ENCODE data around the gene KLHDC10.

Gene KLHDC10

GRCh38 chr7:130151591-130152492, 81.5 kb downstream of the KLHDC10 start:
- Histone ChIP-seq H3K36me3 (ENCODE audit: insufficient read depth, low read length) (no peaks in the 10 kb centered on the region), H3K4me3 (ENCODE audit: low read length) (no peak overlapping the region), H3K9me3 (ENCODE audit: insufficient read depth, low read depth, low read length) (peaks cover 4% of the 10 kb centered on the region; the same call in 1 of the 2 replicates), H3K9ac (ENCODE audit: low read depth, low read length) (no peak overlapping the region), H3K27ac (ENCODE audit: low read depth, low read length) (no peak overlapping the region), H3K27me3 (ENCODE audit: insufficient read depth, low read length) (no peaks in the 10 kb centered on the region), H3K4me1 (ENCODE audit: insufficient read depth, low read length) (no peaks in the 10 kb centered on the region)
- whole genome bisulfite sequencing, result 94% methylated on average over 5 of the region's 5 CpGs

GRCh38 chr7:130152493-130153210, 82.3 kb downstream of the KLHDC10 start:
- no peaks in the 10 kb centered on the region; the same call in 1 of the 2 replicates for H3K36me3 ChIP-seq (ENCODE audit: insufficient read depth, low read length)
- WGBS, result 94% methylated on average over 17 of the region's 17 CpGs

DNA sequence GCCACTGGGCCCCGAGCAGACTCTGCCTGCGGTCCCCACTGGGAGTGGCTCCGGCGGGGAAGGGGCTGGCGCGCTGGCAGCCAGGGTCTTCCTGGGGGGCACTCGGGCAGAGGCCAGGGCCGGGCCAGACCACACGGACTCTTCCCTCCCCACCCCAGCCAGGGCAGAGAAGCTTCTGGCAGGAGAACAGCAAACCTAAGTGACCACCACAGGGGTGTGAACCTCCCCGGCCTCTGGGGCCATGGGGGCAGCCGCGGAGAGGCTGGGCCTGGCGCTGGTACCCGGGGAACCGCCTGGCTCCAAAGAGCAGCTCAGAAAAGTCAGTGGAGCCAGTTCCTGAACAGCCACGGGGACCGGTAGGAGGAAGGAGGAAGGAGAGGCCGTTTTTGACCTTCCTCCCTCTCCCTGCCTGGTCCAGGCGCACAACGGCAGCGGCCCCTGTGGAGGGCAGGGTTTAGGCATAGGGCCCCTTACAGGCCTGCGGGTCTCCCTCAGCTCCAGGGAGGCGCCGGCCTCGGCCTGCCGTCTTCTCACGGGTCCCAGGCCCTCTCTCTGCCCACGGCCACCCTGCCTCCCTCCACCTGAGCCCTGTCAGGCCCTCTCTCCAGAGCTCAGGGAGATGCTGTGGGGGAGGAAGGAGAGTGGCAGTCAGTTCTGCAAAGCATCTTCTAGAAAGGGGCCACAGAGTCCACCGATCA, 83.0 kb downstream of the KLHDC10 start:
- no peaks in the 10 kb centered on the region for H3K4me1 ChIP-seq (ENCODE audit: insufficient read depth, low read length)
- H3K9me3 ChIP-seq (ENCODE audit: insufficient read depth, low read depth, low read length), result peaks cover 4% of the 10 kb centered on the region; the same call in 1 of the 2 replicates
- no peaks in the 10 kb centered on the region; the same call in 1 of the 2 replicates for H3K36me3 ChIP-seq (ENCODE audit: insufficient read depth, low read length)
- H3K9ac ChIP-seq (ENCODE audit: low read depth, low read length), result no peak overlapping the region
- H3K27ac ChIP-seq (ENCODE audit: low read depth, low read length), result no peak overlapping the region
- H3K27me3 ChIP-seq (ENCODE audit: insufficient read depth, low read length), result no peaks in the 10 kb centered on the region
- 91% methylated on average over 29 of the region's 29 CpGs for WGBS
- no peak overlapping the region for H3K4me3 ChIP-seq (ENCODE audit: low read length)

More at GRCh38 chr7:130152493-130153210, 82.3 kb downstream of the KLHDC10 start:
- Histone ChIP-seq H3K9me3 (ENCODE audit: insufficient read depth, low read depth, low read length) (peaks cover 4% of the 10 kb centered on the region; the same call in 1 of the 2 replicates), H3K4me1 (ENCODE audit: insufficient read depth, low read length) (no peaks in the 10 kb centered on the region), H3K27ac (ENCODE audit: low read depth, low read length) (no peak overlapping the region), H3K4me3 (ENCODE audit: low read length) (no peak overlapping the region), H3K27me3 (ENCODE audit: insufficient read depth, low read length) (no peaks in the 10 kb centered on the region), H3K9ac (ENCODE audit: low read depth, low read length) (no peak overlapping the region)

- H3K9me3 ChIP-seq (ENCODE audit: insufficient read depth, low read depth, low read length), result peaks cover 4% of the 10 kb centered on the region; the same call in 1 of the 2 replicates
- WGBS, result 91% methylated on average over 6 of the region's 6 CpGs
- H3K27ac ChIP-seq (ENCODE audit: low read depth, low read length), result no peak overlapping the region
- peaks cover 2% of the 10 kb centered on the region; the same call in 1 of the 2 replicates for H3K36me3 ChIP-seq (ENCODE audit: insufficient read depth, low read length)
- H3K27me3 ChIP-seq (ENCODE audit: insufficient read depth, low read length), result no peaks in the 10 kb centered on the region
- no peak overlapping the region for H3K9ac ChIP-seq (ENCODE audit: low read depth, low read length)
- no peak overlapping the region for H3K4me3 ChIP-seq (ENCODE audit: low read length)
- no peaks in the 10 kb centered on the region for H3K4me1 ChIP-seq (ENCODE audit: insufficient read depth, low read length)
These were observed 83.8 kb downstream of the KLHDC10 start for GRCh38 chr7:130154131-130154500.

DNA sequence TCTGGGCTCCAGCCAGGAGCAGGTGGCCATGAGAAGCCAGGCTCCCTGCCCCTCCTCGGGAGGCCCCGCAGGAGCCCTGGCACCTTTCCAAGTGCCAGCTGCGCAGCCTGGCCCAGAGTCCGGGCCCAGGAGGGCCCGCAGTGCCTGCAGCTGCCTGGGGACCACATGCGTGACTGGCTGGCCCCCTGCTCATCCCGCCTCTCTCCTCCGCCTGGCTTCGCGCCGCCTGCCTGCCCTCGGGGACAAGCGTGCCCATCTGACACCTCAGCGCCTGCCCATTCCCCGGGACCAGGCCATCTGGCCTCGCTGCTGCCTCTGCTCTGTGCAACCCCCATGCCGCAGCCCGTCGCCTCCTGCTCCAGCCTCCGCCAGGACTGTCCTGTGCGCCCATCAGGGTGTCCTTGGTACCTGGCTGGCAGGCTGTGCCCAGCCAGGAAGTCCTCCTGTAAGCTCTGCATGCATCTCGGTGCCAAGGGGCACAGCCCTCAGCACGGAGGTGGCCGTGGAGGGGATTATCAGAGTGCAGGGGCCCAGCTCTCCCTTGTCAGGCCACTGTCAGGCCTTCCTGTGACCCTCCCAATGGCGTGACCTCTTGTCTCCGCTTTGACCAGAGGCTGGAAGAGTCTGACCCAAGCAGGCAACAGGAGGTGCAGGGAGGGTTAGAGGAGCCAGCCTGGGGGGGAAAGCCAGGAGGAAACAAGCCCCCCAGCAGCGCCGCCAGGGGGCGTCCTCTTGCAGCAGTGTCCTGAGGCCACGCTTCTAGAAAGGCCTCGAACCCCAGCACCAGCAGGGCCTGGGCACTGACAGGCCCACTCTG, 84.4 kb downstream of the KLHDC10 start:
- H3K36me3 ChIP-seq (ENCODE audit: insufficient read depth, low read length), result peaks cover 7% of the 10 kb centered on the region; the same call in 1 of the 2 replicates
- no peak overlapping the region for H3K9ac ChIP-seq (ENCODE audit: low read depth, low read length)
- 87% methylated on average over 31 of the region's 31 CpGs for WGBS
- no peaks in the 10 kb centered on the region for H3K4me1 ChIP-seq (ENCODE audit: insufficient read depth, low read length)
- no peaks in the 10 kb centered on the region for H3K27me3 ChIP-seq (ENCODE audit: insufficient read depth, low read length)
- H3K4me3 ChIP-seq (ENCODE audit: low read length), result no peak overlapping the region
- no peak overlapping the region for H3K27ac ChIP-seq (ENCODE audit: low read depth, low read length)
- peaks cover 4% of the 10 kb centered on the region; the same call in 1 of the 2 replicates for H3K9me3 ChIP-seq (ENCODE audit: insufficient read depth, low read depth, low read length)

GRCh38 chr7:130156140-130156539, 85.8 kb downstream of the KLHDC10 start:
- Histone ChIP-seq H3K4me3 (ENCODE audit: low read length) (no peak overlapping the region), H3K27ac (ENCODE audit: low read depth, low read length) (no peak overlapping the region), H3K4me1 (ENCODE audit: insufficient read depth, low read length) (no peaks in the 10 kb centered on the region), H3K27me3 (ENCODE audit: insufficient read depth, low read length) (no peaks in the 10 kb centered on the region), H3K9me3 (ENCODE audit: insufficient read depth, low read depth, low read length) (peaks cover 4% of the 10 kb centered on the region; the same call in 1 of the 2 replicates), H3K9ac (ENCODE audit: low read depth, low read length) (no peak overlapping the region), H3K36me3 (ENCODE audit: insufficient read depth, low read length) (peaks cover 17% of the 10 kb centered on the region)
- WGBS, result 96% methylated on average over 6 of the region's 7 CpGs

GRCh38 chr7:130157700-130158099, 87.4 kb downstream of the KLHDC10 start:
- Histone ChIP-seq H3K27me3 (ENCODE audit: insufficient read depth, low read length) (no peaks in the 10 kb centered on the region), H3K27ac (ENCODE audit: low read depth, low read length) (no peak overlapping the region), H3K4me3 (ENCODE audit: low read length) (no peak overlapping the region), H3K36me3 (ENCODE audit: insufficient read depth, low read length) (peaks cover 30% of the 10 kb centered on the region), H3K9me3 (ENCODE audit: insufficient read depth, low read depth, low read length) (peaks cover 4% of the 10 kb centered on the region; the same call in 1 of the 2 replicates), H3K9ac (ENCODE audit: low read depth, low read length) (no peak overlapping the region), H3K4me1 (ENCODE audit: insufficient read depth, low read length) (no peaks in the 10 kb centered on the region)
- WGBS, result 96% methylated on average over 7 of the region's 7 CpGs

DNA sequence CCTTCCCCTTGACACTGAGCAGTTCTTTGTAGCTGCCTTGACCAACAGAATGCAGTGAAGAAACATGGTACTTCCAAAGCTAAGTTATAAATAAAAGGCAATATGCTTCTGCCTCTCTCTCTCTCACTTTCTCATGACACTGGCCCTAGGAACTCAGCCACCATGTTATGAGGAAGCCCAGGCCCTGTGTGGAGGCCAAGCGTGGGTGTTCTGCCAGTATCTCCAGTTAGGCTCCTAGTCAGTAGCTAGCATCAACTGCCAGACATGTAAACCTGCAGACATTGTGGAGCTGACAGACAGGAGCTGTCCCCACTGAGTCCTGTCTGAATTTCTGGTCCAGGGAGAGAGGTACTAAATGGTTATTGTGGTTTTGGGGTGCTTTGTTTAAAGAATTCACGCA, 89.7 kb downstream of the KLHDC10 start:
- Histone ChIP-seq H3K9me3 (ENCODE audit: insufficient read depth, low read depth, low read length) (peaks cover 4% of the 10 kb centered on the region; the same call in 1 of the 2 replicates), H3K36me3 (ENCODE audit: insufficient read depth, low read length) (peaks cover 49% of the 10 kb centered on the region), H3K27me3 (ENCODE audit: insufficient read depth, low read length) (no peaks in the 10 kb centered on the region), H3K9ac (ENCODE audit: low read depth, low read length) (no peak overlapping the region), H3K27ac (ENCODE audit: low read depth, low read length) (no peak overlapping the region), H3K4me3 (ENCODE audit: low read length) (no peak overlapping the region), H3K4me1 (ENCODE audit: insufficient read depth, low read length) (no peaks in the 10 kb centered on the region)
- WGBS, result 94% methylated on average over 2 of the region's 2 CpGs

GRCh38 chr7:130160455-130160854, 90.1 kb downstream of the KLHDC10 start:
- Histone ChIP-seq H3K27me3 (ENCODE audit: insufficient read depth, low read length) (no peaks in the 10 kb centered on the region), H3K27ac (ENCODE audit: low read depth, low read length) (no peak overlapping the region), H3K4me3 (ENCODE audit: low read length) (no peak overlapping the region), H3K9ac (ENCODE audit: low read depth, low read length) (no peak overlapping the region), H3K4me1 (ENCODE audit: insufficient read depth, low read length) (no peaks in the 10 kb centered on the region), H3K9me3 (ENCODE audit: insufficient read depth, low read depth, low read length) (peaks cover 4% of the 10 kb centered on the region; the same call in 1 of the 2 replicates), H3K36me3 (ENCODE audit: insufficient read depth, low read length) (peaks cover 53% of the 10 kb centered on the region)
- WGBS, result 95% methylated on average over 8 of the region's 8 CpGs

- H3K36me3 ChIP-seq (ENCODE audit: insufficient read depth, low read length), result peaks cover 69% of the 10 kb centered on the region
These were observed 91.9 kb downstream of the KLHDC10 start for GRCh38 chr7:130162196-130162595.

More at GRCh38 chr7:130162196-130162595, 91.9 kb downstream of the KLHDC10 start:
- Histone ChIP-seq H3K27me3 (ENCODE audit: insufficient read depth, low read length) (no peaks in the 10 kb centered on the region), H3K4me1 (ENCODE audit: insufficient read depth, low read length) (no peaks in the 10 kb centered on the region), H3K9me3 (ENCODE audit: insufficient read depth, low read depth, low read length) (no peaks in the 10 kb centered on the region), H3K9ac (ENCODE audit: low read depth, low read length) (no peak overlapping the region), H3K4me3 (ENCODE audit: low read length) (no peak overlapping the region), H3K27ac (ENCODE audit: low read depth, low read length) (no peak overlapping the region)
- WGBS, result 96% methylated on average over 5 of the region's 5 CpGs

All from HUES64 (cell line).